Measurements from ENCODE around the gene CAPNS1. TPM values are rescaled to one million over a fixed set of nuclear protein-coding genes. Genes with fewer than 3 reads are reported as not detected.

Gene CAPNS1
- total and polyA plus RNA-seq, 2 experiments from 2014 or later, result 199 to 320 TPM

GRCh38 chr19:36106991-36107390, 32.9 kb upstream of the CAPNS1 start:
- H3K36me3 ChIP-seq (replicated peaks; ENCODE audit: insufficient read depth, low read depth), result no peaks in the 10 kb centered on the region

GRCh38 chr19:36108684-36109083, 31.2 kb upstream of the CAPNS1 start:
- no peaks in the 10 kb centered on the region for H3K27me3 ChIP-seq
- no peaks in the 10 kb centered on the region for H4K20me1 ChIP-seq (ENCODE audit: insufficient read depth, poor library complexity, severe bottlenecking)
- H2AFZ ChIP-seq, result no peak overlapping the region
- peaks cover 3% of the 10 kb centered on the region for H3K4me1 ChIP-seq (ENCODE audit: insufficient read depth)
- no peak overlapping the region for H3K4me2 ChIP-seq
- H3K27ac ChIP-seq, result no peak overlapping the region
- peaks cover 2% of the 10 kb centered on the region for H3K79me2 ChIP-seq
- no peak for DNase-seq (ENCODE audit: low spot score)
- WGBS (ENCODE audit: low lambda C conversion rate, missing lambda C conversion rate), result 92% methylated on average over 3 of the region's 3 CpGs
- no peaks in the 10 kb centered on the region for H3K36me3 ChIP-seq (replicated peaks; ENCODE audit: insufficient read depth, low read depth)
- H3K9me2 ChIP-seq (replicated peaks; ENCODE audit: insufficient read depth), result no peaks in the 10 kb centered on the region
- TF ChIP-seq CTCF (IDR thresholded peaks at IDR 0.05; ENCODE audit: poor library complexity), result no peak
- no peak for TF ChIP-seq EZH2phosphoT487 (IDR thresholded peaks at IDR 0.05; ENCODE audit: low read depth, severe bottlenecking, unreplicated experiment)
- no peak for TF ChIP-seq EZH2 (IDR thresholded peaks at IDR 0.05; ENCODE audit: borderline replicate concordance)
- no peaks in the 10 kb centered on the region for H3K9me3 ChIP-seq (ENCODE audit: low read depth)
- no peak overlapping the region for H3K4me3 ChIP-seq

More at GRCh38 chr19:36106991-36107390, 32.9 kb upstream of the CAPNS1 start:
- Histone ChIP-seq H3K4me2 (no peak overlapping the region), H3K4me1 (ENCODE audit: insufficient read depth) (no peaks in the 10 kb centered on the region), H3K27me3 (no peaks in the 10 kb centered on the region), H2AFZ (no peak overlapping the region), H3K4me3 (no peak overlapping the region), H3K9me2 (replicated peaks; ENCODE audit: insufficient read depth) (no peaks in the 10 kb centered on the region), H3K9me3 (ENCODE audit: low read depth) (no peaks in the 10 kb centered on the region), H3K27ac (no peak overlapping the region), H4K20me1 (ENCODE audit: insufficient read depth, poor library complexity, severe bottlenecking) (no peaks in the 10 kb centered on the region), H3K79me2 (no peaks in the 10 kb centered on the region)
- WGBS (ENCODE audit: low lambda C conversion rate, missing lambda C conversion rate), result 95% methylated on average over 5 of the region's 5 CpGs
- DNase-seq (ENCODE audit: low spot score), result no peak
- TF ChIP-seq CTCF (IDR thresholded peaks at IDR 0.05; ENCODE audit: poor library complexity) (no peak), EZH2 (IDR thresholded peaks at IDR 0.05; ENCODE audit: borderline replicate concordance) (no peak), EZH2phosphoT487 (IDR thresholded peaks at IDR 0.05; ENCODE audit: low read depth, severe bottlenecking, unreplicated experiment) (no peak)

GRCh38 chr19:36110487-36111199, 29.2 kb upstream of the CAPNS1 start, which contains the start of gene OVOL3:
Gene OVOL3, plus strand, starts transcription at chr19:36111143. Its CDS starts 60 bp downstream, at chr19:36111203.
- no peak within 1 kb of the TSS for H3K4me2 ChIP-seq
- H3K9me3 ChIP-seq (ENCODE audit: low read depth), result no peaks in the 10 kb centered on the region
- H3K4me3 ChIP-seq, result no peak within 1 kb of the TSS
- H3K27ac ChIP-seq, result no peak within 1 kb of the TSS
- TF ChIP-seq CTCF (IDR thresholded peaks at IDR 0.05; ENCODE audit: poor library complexity), result no peak
- TF ChIP-seq EZH2phosphoT487 (IDR thresholded peaks at IDR 0.05; ENCODE audit: low read depth, severe bottlenecking, unreplicated experiment), result no peak
- DNase-seq (ENCODE audit: low spot score), result no peak
- 89% methylated on average over 1 of the region's 1 CpG for WGBS (ENCODE audit: low lambda C conversion rate, missing lambda C conversion rate)
- no peak within 1 kb of the TSS for H2AFZ ChIP-seq
- peaks cover 10% of the 10 kb centered on the region for H3K79me2 ChIP-seq
- H4K20me1 ChIP-seq (ENCODE audit: insufficient read depth, poor library complexity, severe bottlenecking), result no peaks in the 10 kb centered on the region
- no peaks in the 10 kb centered on the region for H3K36me3 ChIP-seq (replicated peaks; ENCODE audit: insufficient read depth, low read depth)
- peaks cover 6% of the 10 kb centered on the region for H3K4me1 ChIP-seq (ENCODE audit: insufficient read depth)
- no peaks in the 10 kb centered on the region for H3K9me2 ChIP-seq (replicated peaks; ENCODE audit: insufficient read depth)
- no peaks in the 10 kb centered on the region for H3K27me3 ChIP-seq
